ENCODE results near the gene GMPR. TPM values are rescaled to one million over a fixed set of nuclear protein-coding genes. Genes with fewer than 3 reads are reported as not detected.
"Not testable (repeated sequence)": the region's sequence is repeated elsewhere in the genome, so short reads cannot be mapped to it uniquely, and the experiment has no call there.

GMPR gene
- total RNA-seq, 2 experiments from 2014 or later: not detected

DNA sequence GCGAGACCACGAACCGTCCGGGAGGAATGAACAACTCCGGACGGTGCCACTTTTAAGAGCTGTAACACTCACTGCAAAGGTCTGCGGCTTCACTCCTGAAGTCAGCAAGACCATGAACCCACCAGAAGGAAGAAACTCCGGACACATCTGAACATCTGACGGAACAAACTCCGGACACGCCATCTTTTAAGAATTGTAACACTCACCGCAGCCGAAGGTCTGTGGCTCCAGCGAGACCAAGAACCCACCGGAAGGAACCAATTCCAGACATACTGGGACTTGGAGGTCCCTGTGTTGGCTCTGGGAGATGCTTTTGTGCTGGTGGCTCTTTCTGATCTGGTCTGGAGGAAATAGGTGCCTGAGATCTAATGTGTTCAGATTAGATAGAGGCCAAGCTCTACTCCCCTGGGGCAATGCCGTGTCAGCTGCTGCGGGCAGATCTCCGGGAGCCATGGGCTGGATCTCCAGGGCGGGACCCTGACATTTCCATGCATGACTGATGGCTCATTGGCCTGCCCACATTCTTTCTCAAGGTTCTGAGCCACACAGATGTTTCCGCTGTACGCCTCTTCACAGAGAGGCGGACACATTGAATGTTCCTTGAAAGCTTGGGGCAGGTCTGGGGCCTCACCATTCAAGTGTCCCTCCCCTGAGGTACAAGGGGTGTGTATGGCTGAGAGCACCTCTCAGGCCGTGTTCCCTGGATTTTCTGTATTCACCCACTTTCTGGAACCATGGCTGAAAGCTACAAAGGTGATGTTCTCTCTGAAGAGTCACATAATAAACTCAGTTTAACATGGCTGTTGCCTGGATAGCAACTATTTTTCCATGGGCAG lies 29.3 kb downstream of the GMPR start:
- H3K79me2 ChIP-seq (ENCODE audit: insufficient read depth, low read depth, low read length): no peaks in the 10 kb centered on the region
- intact Hi-C loops (cut with micrococcal nuclease; ENCODE audit: unreplicated experiment): no loop called here
- no peak overlapping the region for H3K4me3 ChIP-seq (ENCODE audit: low read depth, low read length, poor library complexity, severe bottlenecking)
- no peak overlapping the region for H2AFZ ChIP-seq (ENCODE audit: low read length)
- ChIA-PET POLR2A (interaction anchor here (1.1 kb wide), 1 partner anchor 43 kb away, joined by 3 read pairs; no protein-coding TSS in a partner anchor), CTCF (ENCODE audit: unreplicated experiment) (no interaction called here)
- no peaks in the 10 kb centered on the region for H3K9me3 ChIP-seq (ENCODE audit: low read length)
- no TSS peak for BruUV-seq (replicated peaks)
- H3K9me2 ChIP-seq (ENCODE audit: insufficient read depth, low read length): no peaks in the 10 kb centered on the region
- H3K27ac ChIP-seq (ENCODE audit: low read depth, low read length, poor library complexity, severe bottlenecking): no peak overlapping the region
- no peak for DNase-seq (ENCODE audit: low spot score)
- TF ChIP-seq, protein P1, sequence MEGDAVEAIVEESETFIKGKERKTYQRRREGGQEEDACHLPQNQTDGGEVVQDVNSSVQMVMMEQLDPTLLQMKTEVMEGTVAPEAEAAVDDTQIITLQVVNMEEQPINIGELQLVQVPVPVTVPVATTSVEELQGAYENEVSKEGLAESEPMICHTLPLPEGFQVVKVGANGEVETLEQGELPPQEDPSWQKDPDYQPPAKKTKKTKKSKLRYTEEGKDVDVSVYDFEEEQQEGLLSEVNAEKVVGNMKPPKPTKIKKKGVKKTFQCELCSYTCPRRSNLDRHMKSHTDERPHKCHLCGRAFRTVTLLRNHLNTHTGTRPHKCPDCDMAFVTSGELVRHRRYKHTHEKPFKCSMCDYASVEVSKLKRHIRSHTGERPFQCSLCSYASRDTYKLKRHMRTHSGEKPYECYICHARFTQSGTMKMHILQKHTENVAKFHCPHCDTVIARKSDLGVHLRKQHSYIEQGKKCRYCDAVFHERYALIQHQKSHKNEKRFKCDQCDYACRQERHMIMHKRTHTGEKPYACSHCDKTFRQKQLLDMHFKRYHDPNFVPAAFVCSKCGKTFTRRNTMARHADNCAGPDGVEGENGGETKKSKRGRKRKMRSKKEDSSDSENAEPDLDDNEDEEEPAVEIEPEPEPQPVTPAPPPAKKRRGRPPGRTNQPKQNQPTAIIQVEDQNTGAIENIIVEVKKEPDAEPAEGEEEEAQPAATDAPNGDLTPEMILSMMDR (conservative IDR thresholded peaks at IDR 0.05; ENCODE audit: low read length): no peak
- no peak for TF ChIP-seq EZH2phosphoT487 (IDR thresholded peaks at IDR 0.05; ENCODE audit: borderline replicate concordance, low read depth, low read length)
- no peak overlapping the region for H3K4me2 ChIP-seq (ENCODE audit: low read length)
- H3K4me1 ChIP-seq (ENCODE audit: insufficient read depth, low read length, poor library complexity, severe bottlenecking): no peaks in the 10 kb centered on the region
- no peaks in the 10 kb centered on the region for H3K36me3 ChIP-seq (ENCODE audit: insufficient read depth, low read length)
- no peaks in the 10 kb centered on the region for H4K20me1 ChIP-seq (ENCODE audit: insufficient read depth, low read length)

DNA sequence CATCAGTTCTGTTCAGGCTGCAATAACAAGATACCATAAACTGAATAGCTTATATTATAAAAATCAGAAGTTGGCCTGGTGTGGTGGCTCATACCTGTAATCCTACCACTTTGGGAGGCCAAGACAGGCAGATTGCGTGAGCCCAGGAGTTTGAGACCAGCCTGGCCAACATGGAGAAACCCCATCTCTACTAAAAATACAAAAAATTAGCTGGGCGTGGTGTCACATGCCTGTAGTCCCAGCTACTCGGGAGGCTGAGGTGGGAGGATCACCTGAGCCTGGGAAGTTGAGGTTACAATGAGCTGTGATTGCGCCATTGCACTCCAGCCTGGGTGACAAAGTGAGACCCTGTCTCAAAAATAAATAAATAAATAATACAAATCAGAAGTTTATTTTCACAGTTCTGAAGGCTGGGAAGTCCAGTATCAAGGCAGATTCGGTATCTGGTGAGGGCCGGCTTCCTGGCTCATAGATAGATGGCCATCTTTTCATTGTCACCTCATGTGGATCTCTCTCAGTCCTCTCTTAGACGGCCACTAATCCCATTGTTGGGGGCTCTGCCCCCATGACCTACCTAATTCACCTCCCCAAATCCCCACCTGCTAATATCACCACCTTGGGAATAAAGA lies 31.2 kb downstream of the GMPR start:
- CTCF ChIA-PET (ENCODE audit: unreplicated experiment); intact Hi-C loops (cut with micrococcal nuclease; ENCODE audit: unreplicated experiment); H3K4me1 ChIP-seq (ENCODE audit: insufficient read depth, low read length, poor library complexity, severe bottlenecking); H3K9me2 ChIP-seq (ENCODE audit: insufficient read depth, low read length); POLR2A ChIA-PET; H4K20me1 ChIP-seq (ENCODE audit: insufficient read depth, low read length); DNase-seq (ENCODE audit: low spot score); H3K36me3 ChIP-seq (ENCODE audit: insufficient read depth, low read length); BruUV-seq (replicated peaks); H3K27ac ChIP-seq (ENCODE audit: low read depth, low read length, poor library complexity, severe bottlenecking); H2AFZ ChIP-seq (ENCODE audit: low read length); H3K9me3 ChIP-seq (ENCODE audit: low read length); H3K79me2 ChIP-seq (ENCODE audit: insufficient read depth, low read depth, low read length); H3K4me2 ChIP-seq (ENCODE audit: low read length); H3K4me3 ChIP-seq (ENCODE audit: low read depth, low read length, poor library complexity, severe bottlenecking): not testable (repeated sequence)

DNA sequence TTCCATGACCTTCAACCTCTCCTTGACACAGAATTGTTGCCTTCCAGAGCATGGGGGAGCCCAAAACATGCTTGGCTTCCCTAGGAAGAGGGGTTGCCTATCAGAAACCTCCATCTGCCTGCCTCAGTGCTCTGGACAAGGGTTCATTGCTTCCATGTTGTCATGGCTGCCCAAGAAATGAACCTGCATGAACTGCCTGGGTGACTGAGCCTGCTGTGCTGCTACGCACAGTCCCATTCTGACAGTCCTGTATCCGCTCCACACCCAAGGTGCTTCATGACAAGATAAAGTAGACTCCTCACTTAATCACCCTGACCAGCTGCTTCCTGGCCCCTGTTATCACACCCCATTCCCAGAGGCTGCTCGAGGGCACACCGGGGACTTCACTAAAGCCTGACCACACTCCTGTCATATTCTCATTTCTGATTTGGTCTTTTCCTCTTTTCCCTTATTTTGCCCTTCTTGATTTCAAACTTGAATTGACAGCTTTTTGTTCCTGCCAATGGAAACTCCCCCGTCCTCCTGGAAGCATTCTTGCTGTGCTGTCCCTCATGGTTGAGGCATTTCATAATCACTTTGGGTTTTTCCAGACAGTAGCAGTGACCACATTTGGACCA lies 31.9 kb downstream of the GMPR start:
- Histone ChIP-seq H2AFZ (ENCODE audit: low read length) (no peak overlapping the region), H3K4me1 (ENCODE audit: insufficient read depth, low read length, poor library complexity, severe bottlenecking) (no peaks in the 10 kb centered on the region), H3K4me3 (ENCODE audit: low read depth, low read length, poor library complexity, severe bottlenecking) (no peak overlapping the region), H3K4me2 (ENCODE audit: low read length) (no peak overlapping the region), H3K9me3 (ENCODE audit: low read length) (no peaks in the 10 kb centered on the region), H3K79me2 (ENCODE audit: insufficient read depth, low read depth, low read length) (no peaks in the 10 kb centered on the region), H3K36me3 (ENCODE audit: insufficient read depth, low read length) (no peaks in the 10 kb centered on the region), H3K9me2 (ENCODE audit: insufficient read depth, low read length) (no peaks in the 10 kb centered on the region), H3K27ac (ENCODE audit: low read depth, low read length, poor library complexity, severe bottlenecking) (no peak overlapping the region), H4K20me1 (ENCODE audit: insufficient read depth, low read length) (no peaks in the 10 kb centered on the region)
- CTCF ChIA-PET (ENCODE audit: unreplicated experiment): no interaction called here
- POLR2A ChIA-PET: interaction anchor here (0.9 kb wide), 1 partner anchor 22 kb away, joined by 3 read pairs; no protein-coding TSS in a partner anchor
- TF ChIP-seq, protein P1 (conservative IDR thresholded peaks at IDR 0.05; ENCODE audit: low read length): no peak
- TF ChIP-seq EZH2phosphoT487 (IDR thresholded peaks at IDR 0.05; ENCODE audit: borderline replicate concordance, low read depth, low read length): no peak
- BruUV-seq (replicated peaks): no TSS peak
- DNase-seq (ENCODE audit: low spot score): no peak
- intact Hi-C loops (cut with micrococcal nuclease; ENCODE audit: unreplicated experiment): no loop called here

Data from OCI-LY7 (cell line).